Measurements from ENCODE around the gene ITPR2.

DNA sequence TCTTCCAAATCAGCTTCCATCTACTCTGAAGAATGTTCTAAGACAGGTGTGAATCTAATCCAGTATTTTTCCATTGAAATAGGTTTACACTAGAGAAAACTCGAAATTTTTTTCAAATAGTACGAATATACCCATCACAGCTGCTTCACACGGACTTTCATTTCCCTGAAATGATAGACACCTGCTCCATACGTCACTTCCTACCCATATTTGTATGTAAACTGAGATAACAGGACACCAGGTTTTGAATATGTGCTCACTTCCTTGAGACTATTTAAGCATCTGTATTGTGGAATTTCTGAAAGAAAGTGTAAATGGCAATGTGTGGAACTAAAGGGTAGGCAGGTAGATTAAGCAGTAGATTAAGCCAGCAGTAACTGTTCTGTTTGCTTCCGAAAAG lies 13.4 kb upstream of the ITPR2 start:
- no peak for TF ChIP-seq EZH2 (IDR thresholded peaks at IDR 0.05; ENCODE audit: low read depth)
- TF ChIP-seq, protein P1, sequence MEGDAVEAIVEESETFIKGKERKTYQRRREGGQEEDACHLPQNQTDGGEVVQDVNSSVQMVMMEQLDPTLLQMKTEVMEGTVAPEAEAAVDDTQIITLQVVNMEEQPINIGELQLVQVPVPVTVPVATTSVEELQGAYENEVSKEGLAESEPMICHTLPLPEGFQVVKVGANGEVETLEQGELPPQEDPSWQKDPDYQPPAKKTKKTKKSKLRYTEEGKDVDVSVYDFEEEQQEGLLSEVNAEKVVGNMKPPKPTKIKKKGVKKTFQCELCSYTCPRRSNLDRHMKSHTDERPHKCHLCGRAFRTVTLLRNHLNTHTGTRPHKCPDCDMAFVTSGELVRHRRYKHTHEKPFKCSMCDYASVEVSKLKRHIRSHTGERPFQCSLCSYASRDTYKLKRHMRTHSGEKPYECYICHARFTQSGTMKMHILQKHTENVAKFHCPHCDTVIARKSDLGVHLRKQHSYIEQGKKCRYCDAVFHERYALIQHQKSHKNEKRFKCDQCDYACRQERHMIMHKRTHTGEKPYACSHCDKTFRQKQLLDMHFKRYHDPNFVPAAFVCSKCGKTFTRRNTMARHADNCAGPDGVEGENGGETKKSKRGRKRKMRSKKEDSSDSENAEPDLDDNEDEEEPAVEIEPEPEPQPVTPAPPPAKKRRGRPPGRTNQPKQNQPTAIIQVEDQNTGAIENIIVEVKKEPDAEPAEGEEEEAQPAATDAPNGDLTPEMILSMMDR (conservative IDR thresholded peaks at IDR 0.05) = no peak

All from PC-9 (cell line).